ENCODE results near the gene NREP. TPM values are rescaled to one million over a fixed set of nuclear protein-coding genes. Genes with fewer than 3 reads are reported as not detected.
A peak's percentile ranks its signal among the peaks of the same experiment; 100 is the strongest.

NREP gene
- total RNA-seq, 1 donor from 2014 or later: 462 TPM

DNA sequence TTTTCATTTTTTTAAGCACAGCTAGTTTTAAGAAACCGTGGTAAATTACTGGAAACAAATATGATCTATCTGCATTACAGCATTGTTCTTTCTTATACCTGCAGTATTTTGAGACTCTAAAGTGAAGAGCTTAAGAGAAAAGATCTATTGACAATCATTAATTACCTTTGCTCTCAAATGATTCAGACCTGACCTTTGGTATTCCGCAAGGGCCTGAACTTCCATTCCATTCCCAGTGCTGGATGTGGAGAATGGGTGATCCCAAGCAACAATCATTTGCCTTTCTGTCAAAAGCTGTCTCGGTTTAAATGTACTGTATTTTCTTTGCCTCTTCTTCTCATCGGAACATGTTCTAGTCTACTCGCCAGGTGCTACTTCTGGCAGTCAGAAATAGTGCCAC, 18.9 kb downstream of the NREP start:
- TF ChIP-seq, protein P1, sequence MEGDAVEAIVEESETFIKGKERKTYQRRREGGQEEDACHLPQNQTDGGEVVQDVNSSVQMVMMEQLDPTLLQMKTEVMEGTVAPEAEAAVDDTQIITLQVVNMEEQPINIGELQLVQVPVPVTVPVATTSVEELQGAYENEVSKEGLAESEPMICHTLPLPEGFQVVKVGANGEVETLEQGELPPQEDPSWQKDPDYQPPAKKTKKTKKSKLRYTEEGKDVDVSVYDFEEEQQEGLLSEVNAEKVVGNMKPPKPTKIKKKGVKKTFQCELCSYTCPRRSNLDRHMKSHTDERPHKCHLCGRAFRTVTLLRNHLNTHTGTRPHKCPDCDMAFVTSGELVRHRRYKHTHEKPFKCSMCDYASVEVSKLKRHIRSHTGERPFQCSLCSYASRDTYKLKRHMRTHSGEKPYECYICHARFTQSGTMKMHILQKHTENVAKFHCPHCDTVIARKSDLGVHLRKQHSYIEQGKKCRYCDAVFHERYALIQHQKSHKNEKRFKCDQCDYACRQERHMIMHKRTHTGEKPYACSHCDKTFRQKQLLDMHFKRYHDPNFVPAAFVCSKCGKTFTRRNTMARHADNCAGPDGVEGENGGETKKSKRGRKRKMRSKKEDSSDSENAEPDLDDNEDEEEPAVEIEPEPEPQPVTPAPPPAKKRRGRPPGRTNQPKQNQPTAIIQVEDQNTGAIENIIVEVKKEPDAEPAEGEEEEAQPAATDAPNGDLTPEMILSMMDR (conservative IDR thresholded peaks at IDR 0.05): no peak
- H3K9me3 Mint-ChIP-seq: peaks cover 5% of the 10 kb centered on the region
- peaks cover 55% of the 10 kb centered on the region for H3K4me1 Mint-ChIP-seq (ENCODE audit: unreplicated experiment)
- DNase-seq (ENCODE audit: extremely low spot score, unreplicated experiment): no peak
- H3K36me3 Mint-ChIP-seq: peaks cover 34% of the 10 kb centered on the region
- peak overlapping the region; percentile 8 for H3K4me3 Mint-ChIP-seq
- peak overlapping the region; percentile 16 for H3K27ac Mint-ChIP-seq
- no peaks in the 10 kb centered on the region for H3K27me3 Mint-ChIP-seq

DNA sequence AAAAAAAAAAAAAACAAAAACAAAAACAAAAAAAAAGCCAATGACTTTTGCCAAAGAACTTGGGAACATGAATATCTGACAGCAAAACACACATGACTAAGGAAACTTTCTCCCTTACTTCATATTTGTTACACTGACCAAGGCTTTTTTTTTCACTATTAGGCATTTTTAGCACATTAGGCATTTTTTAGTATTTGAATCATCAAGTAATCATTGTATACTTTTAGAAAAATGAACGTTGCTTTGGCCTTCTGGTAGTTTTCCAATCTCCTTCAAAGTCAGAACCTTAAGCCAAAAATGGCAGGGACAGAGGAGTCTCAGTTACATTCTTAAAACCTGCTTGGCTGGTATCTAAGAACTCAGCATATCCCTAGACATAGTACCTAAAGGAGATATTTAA, 19.3 kb downstream of the NREP start:
- TF ChIP-seq, protein P1 (conservative IDR thresholded peaks at IDR 0.05): no peak
- Mint-ChIP-seq H3K4me1 (ENCODE audit: unreplicated experiment) (peaks cover 56% of the 10 kb centered on the region), H3K4me3 (peak overlapping the region; percentile 8), H3K27ac (peak overlapping the region; percentile 16), H3K36me3 (peaks cover 37% of the 10 kb centered on the region), H3K27me3 (no peaks in the 10 kb centered on the region), H3K9me3 (peaks cover 5% of the 10 kb centered on the region)
- DNase-seq (ENCODE audit: extremely low spot score, unreplicated experiment): no peak

DNA sequence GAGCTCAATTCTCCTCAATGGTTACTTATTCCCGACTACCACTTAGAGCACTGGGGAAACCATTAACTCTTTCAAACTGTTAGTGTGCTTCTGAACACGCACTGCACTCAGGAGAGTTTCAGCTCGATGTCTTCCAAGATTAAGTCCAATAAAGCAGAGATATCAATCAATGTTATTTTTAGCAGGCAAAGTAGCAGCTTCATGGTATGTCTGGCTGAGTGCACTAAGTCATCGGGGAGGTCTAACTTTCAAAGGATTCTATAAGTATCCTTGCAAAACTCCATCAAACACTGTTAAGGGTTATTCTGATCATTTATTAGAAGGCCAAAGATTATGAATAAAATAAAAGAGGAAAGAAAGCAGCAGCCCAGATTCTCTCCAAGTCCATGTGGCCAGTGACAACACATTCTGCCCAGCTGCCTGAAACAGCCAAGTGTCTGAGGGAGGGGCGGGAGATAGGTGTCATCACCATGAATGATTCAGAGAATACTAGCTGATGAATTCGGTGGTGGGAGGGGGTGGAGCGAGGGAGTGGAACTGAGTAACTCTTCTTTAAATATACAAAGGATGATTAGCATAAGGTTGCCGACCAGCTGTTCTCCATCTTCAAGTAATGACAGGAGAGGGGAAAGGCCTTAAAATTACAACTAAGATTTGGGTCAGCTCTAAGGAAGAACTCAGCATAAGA, 21.3 kb downstream of the NREP start:
- Mint-ChIP-seq H3K4me1 (ENCODE audit: unreplicated experiment) (peaks cover 38% of the 10 kb centered on the region), H3K27ac (no peak overlapping the region), H3K4me3 (no peak overlapping the region), H3K9me3 (peaks cover 5% of the 10 kb centered on the region), H3K36me3 (peaks cover 51% of the 10 kb centered on the region), H3K27me3 (no peaks in the 10 kb centered on the region)
- DNase-seq (ENCODE audit: extremely low spot score, unreplicated experiment): no peak
- TF ChIP-seq, protein P1 (conservative IDR thresholded peaks at IDR 0.05): no peak

DNA sequence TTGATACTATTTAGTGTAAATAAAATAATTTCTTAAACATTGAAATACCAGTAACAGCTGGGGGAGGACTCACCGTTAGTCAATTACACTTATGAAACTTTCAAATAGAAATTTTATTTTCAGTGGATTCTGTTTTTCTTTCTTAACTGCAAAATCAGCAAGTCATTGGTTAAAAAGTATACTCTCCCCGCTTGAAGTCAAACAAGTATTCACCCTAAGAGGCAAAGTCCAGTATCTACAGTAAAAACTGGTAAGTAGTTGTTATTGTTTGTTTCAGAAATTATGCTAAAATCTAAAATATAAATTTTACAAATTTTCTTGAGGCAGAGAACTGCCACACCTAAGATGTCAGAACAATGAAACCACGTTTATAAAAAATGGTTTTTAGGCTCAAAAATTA, 22.4 kb downstream of the NREP start:
- no peak overlapping the region for H3K27ac Mint-ChIP-seq
- H3K4me3 Mint-ChIP-seq: no peak overlapping the region
- H3K4me1 Mint-ChIP-seq (ENCODE audit: unreplicated experiment): peaks cover 36% of the 10 kb centered on the region

DNA sequence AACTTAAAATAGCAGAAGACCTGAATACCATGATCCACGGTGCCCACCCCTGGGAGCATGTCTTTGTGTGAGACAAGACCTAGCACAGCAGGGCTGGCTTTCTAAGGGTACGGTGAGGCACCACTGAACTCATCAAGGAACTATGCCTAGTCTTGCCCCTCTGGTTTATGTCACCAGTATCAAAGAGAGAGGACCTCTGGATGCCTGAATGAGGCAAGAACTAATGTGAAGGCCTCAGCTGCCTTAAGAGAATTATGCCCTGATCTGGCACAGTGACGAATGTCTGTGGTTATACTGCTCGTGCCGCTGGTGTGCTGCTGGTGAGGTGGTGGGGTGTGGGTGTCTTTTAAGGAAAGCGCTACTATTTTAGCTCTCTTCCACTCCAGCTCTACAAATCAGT, 23.0 kb downstream of the NREP start:
- Mint-ChIP-seq H3K9me3 (peaks cover 8% of the 10 kb centered on the region), H3K4me1 (ENCODE audit: unreplicated experiment) (peaks cover 30% of the 10 kb centered on the region), H3K36me3 (peaks cover 68% of the 10 kb centered on the region), H3K4me3 (peak overlapping the region; percentile 30), H3K27me3 (no peaks in the 10 kb centered on the region), H3K27ac (peak overlapping the region; percentile 41)
- no peak for DNase-seq (ENCODE audit: extremely low spot score, unreplicated experiment)
- TF ChIP-seq, protein P1 (conservative IDR thresholded peaks at IDR 0.05): no peak

More for the DNA sequence above, 22.4 kb downstream of the NREP start:
- Mint-ChIP-seq H3K9me3 (peaks cover 5% of the 10 kb centered on the region), H3K27me3 (no peaks in the 10 kb centered on the region), H3K36me3 (peaks cover 62% of the 10 kb centered on the region)
- TF ChIP-seq, protein P1 (conservative IDR thresholded peaks at IDR 0.05): no peak
- no peak for DNase-seq (ENCODE audit: extremely low spot score, unreplicated experiment)

Data from type B pancreatic cell (in vitro differentiated cells).